ENCODE data around the gene ALG12. TPM values are rescaled to one million over a fixed set of nuclear protein-coding genes. Genes with fewer than 3 reads are reported as not detected.

ALG12 gene
- total and polyA plus RNA-seq, 2 of the 13 experiments (the other 11 are each of a cell fraction or from before 2014, with no cell fraction given), result 7.8 to 15.8 TPM

DNA sequence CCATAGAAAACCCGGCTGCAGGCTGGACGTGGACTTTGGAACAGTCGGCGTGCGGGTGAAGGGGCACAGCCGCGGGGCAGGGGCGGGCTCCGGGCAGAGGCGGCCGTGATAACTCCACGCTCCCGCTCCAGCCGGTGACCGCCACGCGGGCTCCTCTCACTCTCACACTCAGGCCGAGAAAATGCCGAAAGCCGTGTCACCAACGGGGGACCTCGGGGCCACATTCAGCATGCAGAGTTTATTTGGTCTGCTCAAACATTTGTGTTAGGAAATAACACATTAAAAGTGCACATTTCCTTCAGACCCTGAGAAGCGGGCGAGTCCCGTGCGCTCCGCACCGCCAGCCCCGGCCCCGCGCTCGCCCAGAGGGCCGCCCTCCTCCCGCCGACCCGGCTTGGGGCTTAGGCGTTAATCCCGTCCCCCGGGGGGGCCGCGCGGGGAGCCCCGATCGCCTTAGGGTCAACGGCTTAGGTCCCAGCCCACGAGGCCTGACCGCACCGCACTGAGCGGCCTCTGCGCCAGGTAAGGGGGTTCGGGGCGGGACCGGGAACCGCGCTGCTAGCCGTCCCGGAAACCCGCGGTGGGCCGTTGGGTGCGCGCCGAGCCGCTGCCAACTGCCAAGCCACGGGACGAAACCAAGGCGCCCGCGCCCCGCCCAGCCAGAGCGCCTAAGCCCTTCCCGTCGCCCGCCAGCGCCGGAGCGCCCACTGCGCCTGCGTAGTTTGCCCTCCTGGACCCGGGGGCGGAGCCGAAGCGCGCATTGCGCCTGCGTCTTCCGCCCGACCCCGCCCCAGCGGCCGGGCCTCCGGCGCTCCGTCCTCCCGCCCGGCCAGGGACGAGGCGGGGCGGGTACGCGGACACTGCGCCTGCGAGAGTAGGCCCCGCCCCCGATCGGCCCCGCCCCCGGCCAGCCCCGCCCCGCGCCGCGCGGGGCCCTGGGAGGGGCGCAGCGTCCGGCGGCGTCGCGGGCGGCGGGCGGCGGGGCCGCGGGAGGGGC lies 65.0 kb downstream of the ALG12 start, which contains the start of gene ZBED4 (continued):
- TF ChIP-seq, protein P1, sequence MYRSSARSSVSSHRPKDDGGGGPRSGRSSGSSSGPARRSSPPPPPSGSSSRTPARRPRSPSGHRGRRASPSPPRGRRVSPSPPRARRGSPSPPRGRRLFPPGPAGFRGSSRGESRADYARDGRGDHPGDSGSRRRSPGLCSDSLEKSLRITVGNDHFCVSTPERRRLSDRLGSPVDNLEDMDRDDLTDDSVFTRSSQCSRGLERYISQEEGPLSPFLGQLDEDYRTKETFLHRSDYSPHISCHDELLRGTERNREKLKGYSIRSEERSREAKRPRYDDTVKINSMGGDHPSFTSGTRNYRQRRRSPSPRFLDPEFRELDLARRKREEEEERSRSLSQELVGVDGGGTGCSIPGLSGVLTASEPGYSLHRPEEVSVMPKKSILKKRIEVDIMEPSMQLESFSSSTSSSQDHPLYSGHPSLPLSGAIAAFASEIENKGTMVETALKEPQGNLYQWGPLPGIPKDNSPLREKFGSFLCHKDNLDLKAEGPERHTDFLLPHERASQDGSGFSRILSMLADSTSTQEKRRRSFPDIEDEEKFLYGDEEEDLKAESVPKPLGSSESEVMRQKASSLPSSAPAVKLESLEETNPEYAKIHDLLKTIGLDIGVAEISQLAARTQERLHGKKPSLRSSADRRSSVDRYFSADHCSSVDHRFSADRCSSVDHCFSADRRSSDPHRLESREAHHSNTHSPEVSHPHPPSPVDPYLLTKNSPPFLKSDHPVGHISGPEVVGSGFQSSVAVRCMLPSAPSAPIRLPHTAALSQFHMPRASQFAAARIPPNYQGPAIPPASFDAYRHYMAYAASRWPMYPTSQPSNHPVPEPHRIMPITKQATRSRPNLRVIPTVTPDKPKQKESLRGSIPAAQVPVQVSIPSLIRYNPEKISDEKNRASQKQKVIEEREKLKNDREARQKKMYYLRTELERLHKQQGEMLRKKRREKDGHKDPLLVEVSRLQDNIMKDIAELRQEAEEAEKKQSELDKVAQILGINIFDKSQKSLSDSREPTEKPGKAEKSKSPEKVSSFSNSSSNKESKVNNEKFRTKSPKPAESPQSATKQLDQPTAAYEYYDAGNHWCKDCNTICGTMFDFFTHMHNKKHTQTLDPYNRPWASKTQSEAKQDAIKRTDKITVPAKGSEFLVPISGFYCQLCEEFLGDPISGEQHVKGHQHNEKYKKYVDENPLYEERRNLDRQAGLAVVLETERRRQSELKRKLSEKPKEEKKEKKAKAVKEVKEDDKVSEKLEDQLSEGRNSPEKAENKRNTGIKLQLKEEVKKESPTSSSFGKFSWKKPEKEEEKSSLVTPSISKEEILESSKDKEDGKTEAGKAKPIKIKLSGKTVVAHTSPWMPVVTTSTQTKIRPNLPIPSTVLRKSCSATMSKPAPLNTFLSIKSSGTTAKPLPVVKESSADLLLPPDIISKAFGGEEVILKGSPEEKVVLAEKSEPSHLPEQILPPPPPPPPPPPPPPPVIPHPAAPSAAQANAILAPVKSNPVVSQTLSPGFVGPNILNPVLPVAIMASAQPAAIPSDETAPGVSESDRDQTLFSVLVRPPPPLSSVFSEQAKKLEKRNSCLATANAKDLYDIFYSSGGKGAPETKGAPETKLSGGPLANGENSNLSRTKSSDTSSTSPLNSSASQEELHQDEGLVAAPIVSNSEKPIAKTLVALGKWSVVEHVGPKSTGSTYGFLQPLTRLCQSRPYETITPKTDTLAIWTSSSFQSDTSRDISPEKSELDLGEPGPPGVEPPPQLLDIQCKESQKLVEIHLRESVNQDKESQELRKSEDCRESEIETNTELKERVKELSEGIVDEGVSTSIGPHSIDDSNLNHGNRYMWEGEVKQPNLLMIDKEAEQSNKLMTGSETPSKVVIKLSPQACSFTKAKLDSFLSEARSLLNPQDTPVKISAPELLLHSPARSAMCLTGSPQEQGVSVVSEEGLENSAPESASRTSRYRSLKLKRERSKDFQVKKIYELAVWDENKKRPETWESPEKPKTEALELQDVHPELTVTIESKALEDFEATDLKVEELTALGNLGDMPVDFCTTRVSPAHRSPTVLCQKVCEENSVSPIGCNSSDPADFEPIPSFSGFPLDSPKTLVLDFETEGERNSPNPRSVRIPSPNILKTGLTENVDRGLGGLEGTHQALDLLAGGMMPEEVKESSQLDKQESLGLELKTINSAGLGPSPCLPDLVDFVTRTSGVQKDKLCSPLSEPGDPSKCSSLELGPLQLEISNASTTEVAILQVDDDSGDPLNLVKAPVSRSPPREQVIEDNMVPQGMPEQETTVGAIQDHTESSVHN (CRISPR knock-in tag; IDR thresholded peaks at IDR 0.05), result no peak
- TF ChIP-seq ZNF788 (CRISPR knock-in tag; IDR thresholded peaks at IDR 0.05; ENCODE audit: borderline replicate concordance) (no peak), NCOA2 (CRISPR knock-in tag; IDR thresholded peaks at IDR 0.05) (no peak), ZNF75D (CRISPR knock-in tag; IDR thresholded peaks at IDR 0.05; ENCODE audit: borderline replicate concordance) (no peak), ZNF30 (CRISPR knock-in tag; IDR thresholded peaks at IDR 0.05) (no peak), PAWR (CRISPR knock-in tag; IDR thresholded peaks at IDR 0.05; ENCODE audit: borderline replicate concordance) (no peak), ESRRA (CRISPR knock-in tag; IDR thresholded peaks at IDR 0.05; ENCODE audit: low read depth) (no peak), ZNF101 (CRISPR knock-in tag; IDR thresholded peaks at IDR 0.05; ENCODE audit: borderline replicate concordance, low read depth) (no peak)
- TF ChIP-seq, protein P2, sequence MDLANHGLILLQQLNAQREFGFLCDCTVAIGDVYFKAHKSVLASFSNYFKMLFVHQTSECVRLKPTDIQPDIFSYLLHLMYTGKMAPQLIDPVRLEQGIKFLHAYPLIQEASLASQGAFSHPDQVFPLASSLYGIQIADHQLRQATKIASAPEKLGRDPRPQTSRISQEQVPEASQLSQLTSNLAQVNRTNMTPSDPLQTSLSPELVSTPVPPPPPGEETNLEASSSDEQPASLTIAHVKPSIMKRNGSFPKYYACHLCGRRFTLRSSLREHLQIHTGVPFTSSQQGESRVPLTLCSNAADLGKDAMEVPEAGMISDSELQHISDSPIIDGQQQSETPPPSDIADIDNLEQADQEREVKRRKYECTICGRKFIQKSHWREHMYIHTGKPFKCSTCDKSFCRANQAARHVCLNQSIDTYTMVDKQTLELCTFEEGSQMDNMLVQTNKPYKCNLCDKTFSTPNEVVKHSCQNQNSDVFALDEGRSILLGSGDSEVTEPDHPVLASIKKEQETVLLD (CRISPR knock-in tag; IDR thresholded peaks at IDR 0.05; ENCODE audit: low read depth), result peak; percentile 31; the same call in 1 of the 2 replicates
- TF ChIP-seq, protein P3, sequence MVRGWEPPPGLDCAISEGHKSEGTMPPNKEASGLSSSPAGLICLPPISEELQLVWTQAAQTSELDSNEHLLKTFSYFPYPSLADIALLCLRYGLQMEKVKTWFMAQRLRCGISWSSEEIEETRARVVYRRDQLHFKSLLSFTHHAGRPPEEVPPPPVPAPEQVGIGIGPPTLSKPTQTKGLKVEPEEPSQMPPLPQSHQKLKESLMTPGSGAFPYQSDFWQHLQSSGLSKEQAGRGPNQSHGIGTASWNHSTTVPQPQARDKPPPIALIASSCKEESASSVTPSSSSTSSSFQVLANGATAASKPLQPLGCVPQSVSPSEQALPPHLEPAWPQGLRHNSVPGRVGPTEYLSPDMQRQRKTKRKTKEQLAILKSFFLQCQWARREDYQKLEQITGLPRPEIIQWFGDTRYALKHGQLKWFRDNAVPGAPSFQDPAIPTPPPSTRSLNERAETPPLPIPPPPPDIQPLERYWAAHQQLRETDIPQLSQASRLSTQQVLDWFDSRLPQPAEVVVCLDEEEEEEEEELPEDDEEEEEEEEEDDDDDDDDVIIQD (CRISPR knock-in tag; IDR thresholded peaks at IDR 0.05; ENCODE audit: low read depth), result no peak
- TF ChIP-seq, protein P4, sequence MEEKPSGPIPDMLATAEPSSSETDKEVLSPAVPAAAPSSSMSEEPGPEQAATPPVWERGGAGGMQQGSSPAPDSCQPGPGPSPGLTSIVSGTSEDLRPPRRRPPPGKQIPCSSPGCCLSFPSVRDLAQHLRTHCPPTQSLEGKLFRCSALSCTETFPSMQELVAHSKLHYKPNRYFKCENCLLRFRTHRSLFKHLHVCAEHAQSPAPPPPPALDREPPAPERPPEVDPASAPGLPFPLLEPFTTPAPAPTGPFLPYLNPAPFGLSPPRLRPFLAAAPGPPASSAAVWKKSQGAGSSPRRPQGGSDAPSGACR (CRISPR knock-in tag; IDR thresholded peaks at IDR 0.05), result peak; percentile 75; the same call in 1 of the 2 replicates
- TF ChIP-seq, protein P5, sequence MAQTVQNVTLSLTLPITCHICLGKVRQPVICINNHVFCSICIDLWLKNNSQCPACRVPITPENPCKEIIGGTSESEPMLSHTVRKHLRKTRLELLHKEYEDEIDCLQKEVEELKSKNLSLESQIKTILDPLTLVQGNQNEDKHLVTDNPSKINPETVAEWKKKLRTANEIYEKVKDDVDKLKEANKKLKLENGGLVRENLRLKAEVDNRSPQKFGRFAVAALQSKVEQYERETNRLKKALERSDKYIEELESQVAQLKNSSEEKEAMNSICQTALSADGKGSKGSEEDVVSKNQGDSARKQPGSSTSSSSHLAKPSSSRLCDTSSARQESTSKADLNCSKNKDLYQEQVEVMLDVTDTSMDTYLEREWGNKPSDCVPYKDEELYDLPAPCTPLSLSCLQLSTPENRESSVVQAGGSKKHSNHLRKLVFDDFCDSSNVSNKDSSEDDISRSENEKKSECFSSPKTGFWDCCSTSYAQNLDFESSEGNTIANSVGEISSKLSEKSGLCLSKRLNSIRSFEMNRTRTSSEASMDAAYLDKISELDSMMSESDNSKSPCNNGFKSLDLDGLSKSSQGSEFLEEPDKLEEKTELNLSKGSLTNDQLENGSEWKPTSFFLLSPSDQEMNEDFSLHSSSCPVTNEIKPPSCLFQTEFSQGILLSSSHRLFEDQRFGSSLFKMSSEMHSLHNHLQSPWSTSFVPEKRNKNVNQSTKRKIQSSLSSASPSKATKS (CRISPR knock-in tag; IDR thresholded peaks at IDR 0.05), result no peak
